Thyroid gland (tissue), 4 donors: ENCODE results near the gene SPATA31E1. TPM values are rescaled to one million over a fixed set of nuclear protein-coding genes. Genes with fewer than 3 reads are reported as not detected.

Experiments
- DNase-seq, 2 donors: peaks; one replicate each; pipeline ENCODE4 v3.0.0-alpha.2; 2019
- H3K27ac ChIP-seq, 3 donors: fragments of 200-600 bp; sonication (generic); 1 replicate in 2 of 3; 2 replicates in 1 of 3; pipeline ENCODE4 v1.5.1; 2016 to 2019; ENCODE audit warnings: mild to moderate bottlenecking in 1 of 3, moderate library complexity in 1 of 3
- H3K27me3 ChIP-seq: fragments of 200-600 bp; sonication (generic); one replicate; pipeline ENCODE4 v1.5.1; 2019
- H3K36me3 ChIP-seq, 2 donors: fragments of 200-600 bp; sonication (generic); one replicate each; pipeline ENCODE4 v1.5.1; 2016 to 2019
- H3K4me1 ChIP-seq, 2 donors: fragments of 200-600 bp; sonication (generic); one replicate each; pipeline ENCODE4 v1.5.1; 2017 to 2019
- H3K4me3 ChIP-seq, 3 donors: fragments of 200-600 bp; sonication (generic); replicated peaks in 1 of 3; 1 replicate in 2 of 3; 2 replicates in 1 of 3; pipeline ENCODE4 v1.5.1; 2016; ENCODE audit warnings: mild to moderate bottlenecking in 1 of 3
- H3K9me3 ChIP-seq: fragments of 200-600 bp; sonication (generic); one replicate; pipeline ENCODE4 v1.5.1; 2017
- POLR2A ChIP-seq, 2 donors: fragments of 450-650 bp; IDR thresholded peaks; one replicate each; pipeline ENCODE4 v1.6.1; 2017; ENCODE audit warnings: antibody characterized with exemption in 2 of 2, mild to moderate bottlenecking in 2 of 2, moderate library complexity in 1 of 2
- WGBS, 2 donors: methylation state at CpG; one replicate each; pipeline ENCODE4 v1.1.5; 2017; 5-methylcytosine and 5-hydroxymethylcytosine counted together
- intact Hi-C: fragments of 100-400 bp; cut with DNase I; formaldehyde crosslinking; loops from one replicate; pipeline ENCODE4 v1.15.1; 2023
- total RNA-seq, 4 donors: library from RNA; depleted of rRNA; stranded (reverse); fragments of >200 nt; gene quantifications; one replicate each; pipeline ENCODE4 v1.2.3, GENCODE V29; 2016
- TF ChIP-seq, protein P1 (sequence below), 6 experiments: fragments of 200-600 bp in 3 of 6; fragments of 450-650 bp in 3 of 6; sonication (generic) in 3 of 6; IDR thresholded peaks; one replicate each; pipeline ENCODE4 v1.5.1; 2016 to 2019; ENCODE audit warnings: antibody characterized with exemption in 6 of 6, mild to moderate bottlenecking in 2 of 6, inconsistent platforms in 1 of 6, moderate library complexity in 1 of 6

Gene SPATA31E1
- total RNA-seq, 4 donors from 2014 or later, result under 0.01 TPM; not detected in 3

DNA sequence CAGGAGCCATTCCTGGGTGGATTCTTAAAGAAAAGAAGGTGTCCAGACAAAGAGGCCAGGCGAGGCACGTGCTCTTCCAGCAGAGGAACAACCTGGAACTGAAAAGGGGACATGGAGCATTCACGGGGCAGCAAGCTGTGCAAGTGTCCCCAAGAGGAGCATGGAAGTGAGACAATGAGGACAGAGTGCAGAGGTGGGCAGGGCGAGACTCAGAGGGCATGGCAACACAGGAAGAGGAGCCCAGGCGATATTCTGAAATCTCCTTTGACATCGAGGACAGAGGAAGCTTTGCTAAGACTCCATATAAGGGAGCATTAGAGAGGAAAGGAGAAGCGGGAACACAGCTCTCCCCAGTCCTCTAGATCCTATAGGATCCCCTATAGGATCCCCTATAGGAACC, 29.4 kb upstream of the SPATA31E1 start:
- no peak overlapping the region for H3K27ac ChIP-seq
- H3K9me3 ChIP-seq, result no peaks in the 10 kb centered on the region
- DNase-seq, result no peak
- H3K36me3 ChIP-seq, result no peaks in the 10 kb centered on the region
- TF ChIP-seq, protein P1, sequence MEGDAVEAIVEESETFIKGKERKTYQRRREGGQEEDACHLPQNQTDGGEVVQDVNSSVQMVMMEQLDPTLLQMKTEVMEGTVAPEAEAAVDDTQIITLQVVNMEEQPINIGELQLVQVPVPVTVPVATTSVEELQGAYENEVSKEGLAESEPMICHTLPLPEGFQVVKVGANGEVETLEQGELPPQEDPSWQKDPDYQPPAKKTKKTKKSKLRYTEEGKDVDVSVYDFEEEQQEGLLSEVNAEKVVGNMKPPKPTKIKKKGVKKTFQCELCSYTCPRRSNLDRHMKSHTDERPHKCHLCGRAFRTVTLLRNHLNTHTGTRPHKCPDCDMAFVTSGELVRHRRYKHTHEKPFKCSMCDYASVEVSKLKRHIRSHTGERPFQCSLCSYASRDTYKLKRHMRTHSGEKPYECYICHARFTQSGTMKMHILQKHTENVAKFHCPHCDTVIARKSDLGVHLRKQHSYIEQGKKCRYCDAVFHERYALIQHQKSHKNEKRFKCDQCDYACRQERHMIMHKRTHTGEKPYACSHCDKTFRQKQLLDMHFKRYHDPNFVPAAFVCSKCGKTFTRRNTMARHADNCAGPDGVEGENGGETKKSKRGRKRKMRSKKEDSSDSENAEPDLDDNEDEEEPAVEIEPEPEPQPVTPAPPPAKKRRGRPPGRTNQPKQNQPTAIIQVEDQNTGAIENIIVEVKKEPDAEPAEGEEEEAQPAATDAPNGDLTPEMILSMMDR (IDR thresholded peaks at IDR 0.05), result no peak
- TF ChIP-seq POLR2A (IDR thresholded peaks at IDR 0.05), result no peak
- 85 to 90% methylated on average over 7 of the region's 7 CpGs for WGBS, 2 donors
- H3K4me3 ChIP-seq, result no peak overlapping the region
- no peaks in the 10 kb centered on the region for H3K27me3 ChIP-seq
- H3K4me1 ChIP-seq, result no peaks in the 10 kb centered on the region
- intact Hi-C loops, result no loop called here

DNA sequence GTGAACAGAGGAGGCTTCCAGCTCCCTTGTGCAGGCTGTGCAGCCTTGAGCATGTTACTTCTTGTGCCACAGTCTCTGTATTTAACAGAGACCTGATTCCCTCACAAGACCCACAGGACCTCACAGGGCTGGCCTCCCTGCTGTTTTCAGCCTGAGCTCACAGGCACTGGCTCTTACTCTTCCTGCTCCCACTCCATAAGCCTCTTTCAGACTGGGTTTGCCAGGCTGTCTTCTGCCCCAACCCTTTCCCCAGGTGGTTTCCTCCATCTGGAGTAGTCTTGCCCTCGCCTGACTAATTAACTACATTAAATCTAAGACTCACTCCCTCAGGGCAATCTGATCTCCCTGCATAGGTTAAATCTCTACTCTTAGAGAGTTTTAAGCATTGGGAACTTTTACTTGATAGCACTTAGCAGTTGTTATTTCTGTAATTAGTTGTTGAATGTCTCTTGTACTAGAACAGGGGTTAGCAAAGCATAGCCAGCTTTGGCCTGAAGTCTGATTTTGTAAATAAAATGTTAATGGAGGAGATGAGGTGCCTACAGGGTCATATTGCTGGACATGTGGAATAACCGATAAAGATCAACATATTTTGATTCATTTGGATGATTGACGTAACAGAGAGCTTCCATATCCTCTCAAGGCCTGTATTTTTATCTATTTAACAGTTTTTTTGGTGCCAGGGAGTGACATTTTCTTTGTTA, 28.6 kb upstream of the SPATA31E1 start:
- Histone ChIP-seq H3K9me3 (no peaks in the 10 kb centered on the region), H3K4me1 (no peaks in the 10 kb centered on the region), H3K4me3 (no peak overlapping the region), H3K27ac (no peak overlapping the region), H3K36me3 (no peaks in the 10 kb centered on the region), H3K27me3 (no peaks in the 10 kb centered on the region)
- intact Hi-C loops, result no loop called here
- WGBS, 2 donors, result 90 to 91% methylated on average over 3 of the region's 3 CpGs
- TF ChIP-seq POLR2A (IDR thresholded peaks at IDR 0.05), result no peak
- TF ChIP-seq, protein P1 (IDR thresholded peaks at IDR 0.05), result no peak
- DNase-seq, result no peak

DNA sequence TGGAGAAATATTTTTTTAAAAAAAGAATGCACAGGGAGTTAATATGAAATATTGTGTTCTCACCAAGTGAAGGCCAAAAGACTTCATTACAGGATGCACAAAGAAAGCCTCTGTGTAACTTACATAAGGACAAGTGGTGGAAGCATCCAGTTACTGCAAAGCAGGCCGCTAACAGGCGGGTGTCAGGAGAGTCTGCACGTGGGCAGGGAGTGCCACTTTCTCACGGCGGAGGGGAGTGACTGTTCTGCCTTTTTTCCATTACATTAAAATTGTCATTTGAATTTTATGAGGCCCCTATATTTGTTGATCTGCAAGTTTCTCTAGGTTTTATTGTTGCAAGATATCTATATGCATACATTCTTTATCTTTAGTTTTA, 28.1 kb upstream of the SPATA31E1 start:
- H3K4me1 ChIP-seq, result no peaks in the 10 kb centered on the region
- no peaks in the 10 kb centered on the region for H3K27me3 ChIP-seq
- H3K36me3 ChIP-seq, result no peaks in the 10 kb centered on the region
- WGBS, 2 donors, result 77 to 79% methylated on average over 5 of the region's 5 CpGs
- TF ChIP-seq, protein P1 (IDR thresholded peaks at IDR 0.05), result no peak
- TF ChIP-seq POLR2A (IDR thresholded peaks at IDR 0.05), result no peak
- peak in 1 of 2 donors; percentile 9 for DNase-seq
- H3K9me3 ChIP-seq, result no peaks in the 10 kb centered on the region
- H3K4me3 ChIP-seq, result no peak overlapping the region
- H3K27ac ChIP-seq, result no peak overlapping the region
- intact Hi-C loops, result no loop called here

DNA sequence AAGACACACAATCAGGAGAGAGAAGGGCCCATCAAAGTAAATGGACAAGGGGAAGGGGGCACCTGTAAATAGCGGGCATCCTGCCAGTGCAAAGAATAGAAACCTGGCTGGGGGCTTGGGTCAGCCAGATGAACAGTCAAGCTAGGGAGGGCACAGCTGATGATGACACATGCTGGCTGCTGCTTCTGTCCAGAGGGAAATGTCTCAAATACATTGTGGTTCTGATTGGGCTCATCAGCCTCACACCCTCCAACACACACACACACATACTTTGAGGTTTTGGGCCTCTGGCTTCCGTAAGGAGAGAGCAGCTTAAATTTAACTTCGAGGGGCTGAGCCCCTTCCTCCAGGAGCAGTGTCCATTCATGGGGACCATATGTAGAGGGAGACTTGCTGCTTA, 27.6 kb upstream of the SPATA31E1 start:
- H3K4me3 ChIP-seq, result no peak overlapping the region
- DNase-seq, result no peak
- H3K9me3 ChIP-seq, result no peaks in the 10 kb centered on the region
- H3K4me1 ChIP-seq, result no peaks in the 10 kb centered on the region
- TF ChIP-seq, protein P1 (IDR thresholded peaks at IDR 0.05), result no peak
- no peak for TF ChIP-seq POLR2A (IDR thresholded peaks at IDR 0.05)
- intact Hi-C loops, result no loop called here
- no peaks in the 10 kb centered on the region for H3K36me3 ChIP-seq
- 86 to 89% methylated on average over 1 to 3 of the region's 3 CpGs for WGBS, 2 donors
- no peaks in the 10 kb centered on the region for H3K27me3 ChIP-seq
- H3K27ac ChIP-seq, result no peak overlapping the region

DNA sequence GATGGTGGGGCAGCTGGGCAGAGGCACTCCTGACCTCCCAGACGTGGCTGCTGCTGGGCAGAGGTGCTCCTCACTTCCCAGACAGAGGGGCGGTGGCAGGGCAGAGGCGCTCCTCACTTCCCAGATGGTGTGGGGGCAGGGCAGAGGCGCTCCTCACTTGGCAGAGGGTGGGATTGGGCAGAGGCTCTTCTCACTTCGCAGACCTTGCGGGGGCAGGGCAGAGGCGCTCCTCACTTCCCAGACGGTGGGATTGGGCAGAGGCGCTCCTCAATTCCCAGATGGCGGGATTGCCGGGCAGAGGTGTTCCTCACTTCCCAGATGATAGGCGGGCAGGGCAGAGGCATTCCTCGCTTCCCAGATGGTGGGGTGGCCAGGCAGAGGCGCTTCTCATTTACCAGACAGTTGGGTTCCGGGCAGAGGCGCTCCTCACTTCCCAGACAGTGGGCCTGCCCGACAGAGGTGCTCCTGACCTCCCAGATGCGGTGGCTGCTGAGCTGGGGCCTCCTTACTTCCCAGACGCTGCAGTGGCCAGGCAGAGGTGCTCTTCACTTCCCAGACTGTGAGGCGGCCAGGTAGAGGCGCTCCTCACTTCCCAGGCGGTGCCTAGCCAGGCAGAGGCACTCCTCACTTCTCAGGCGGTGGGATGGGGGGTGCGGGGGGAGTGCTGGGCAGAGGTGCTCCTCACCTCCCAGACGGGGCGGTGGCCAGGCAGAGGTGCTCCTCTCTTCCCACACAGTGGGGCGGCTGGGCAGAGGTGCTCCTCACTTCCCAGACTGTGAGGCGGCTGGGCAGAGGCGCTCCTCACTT, 25.3 kb upstream of the SPATA31E1 start:
- intact Hi-C loops, result no loop called here
- Histone ChIP-seq H3K4me1 (no peaks in the 10 kb centered on the region), H3K9me3 (no peaks in the 10 kb centered on the region), H3K36me3 (no peaks in the 10 kb centered on the region), H3K27me3 (no peaks in the 10 kb centered on the region), H3K27ac (no peak overlapping the region), H3K4me3 (no peak overlapping the region)
- WGBS, 2 donors, result 53 to 94% methylated on average over 7 to 27 of the region's 29 CpGs
- TF ChIP-seq, protein P1 (IDR thresholded peaks at IDR 0.05), result no peak
- TF ChIP-seq POLR2A (IDR thresholded peaks at IDR 0.05), result no peak
- DNase-seq, result no peak
